ENCODE results near the gene ARHGAP26.

Gene ARHGAP26

GRCh38 chr5:142769793-142770649 lies at the start of gene ARHGAP26:
TSS of gene ARHGAP26 (plus strand) at chr5:142770377. CDS start at chr5:142770762, 385 bp downstream.
- peak; percentile 89 for FAIRE-seq
- DNase-seq (ENCODE audit: insufficient read length, low spot score), result peak; percentile 94

GRCh38 chr5:142720641-142721271 lies 49.4 kb upstream of the ARHGAP26 start:
- peak; percentile 74 for FAIRE-seq
- no peak for DNase-seq (ENCODE audit: insufficient read length, low spot score)

GRCh38 chr5:142722146-142722545 lies 48.0 kb upstream of the ARHGAP26 start:
- FAIRE-seq (no peak), DNase-seq (ENCODE audit: insufficient read length, low spot score) (no peak)

- FAIRE-seq, result no peak
Measured at GRCh38 chr5:142722896-142723295, 47.3 kb upstream of the ARHGAP26 start.

GRCh38 chr5:142724821-142725220 lies 45.4 kb upstream of the ARHGAP26 start:
- DNase-seq (ENCODE audit: insufficient read length, low spot score) (no peak), FAIRE-seq (no peak)

More at GRCh38 chr5:142722896-142723295, 47.3 kb upstream of the ARHGAP26 start:
- no peak for DNase-seq (ENCODE audit: insufficient read length, low spot score)

GRCh38 chr5:142725231-142726187 lies 44.7 kb upstream of the ARHGAP26 start:
- no peak for FAIRE-seq
- DNase-seq (ENCODE audit: insufficient read length, low spot score), result no peak

GRCh38 chr5:142726188-142726731 lies 43.9 kb upstream of the ARHGAP26 start:
- FAIRE-seq (no peak), DNase-seq (ENCODE audit: insufficient read length, low spot score) (no peak)

GRCh38 chr5:142727735-142728047 lies 42.5 kb upstream of the ARHGAP26 start:
- FAIRE-seq (no peak), DNase-seq (ENCODE audit: insufficient read length, low spot score) (no peak)

GRCh38 chr5:142735323-142736246 lies 34.6 kb upstream of the ARHGAP26 start:
- FAIRE-seq (no peak), DNase-seq (ENCODE audit: insufficient read length, low spot score) (no peak)

GRCh38 chr5:142736247-142736632 lies 33.9 kb upstream of the ARHGAP26 start:
- FAIRE-seq (no peak), DNase-seq (ENCODE audit: insufficient read length, low spot score) (no peak)

- FAIRE-seq (no peak), DNase-seq (ENCODE audit: insufficient read length, low spot score) (no peak)
Measured at GRCh38 chr5:142737179-142737578, 33.0 kb upstream of the ARHGAP26 start.

GRCh38 chr5:142740474-142741242 lies 29.5 kb upstream of the ARHGAP26 start:
- FAIRE-seq (no peak), DNase-seq (ENCODE audit: insufficient read length, low spot score) (no peak)

- no peak for FAIRE-seq
- no peak for DNase-seq (ENCODE audit: insufficient read length, low spot score)
Measured at GRCh38 chr5:142743592-142744441, 26.4 kb upstream of the ARHGAP26 start.

- DNase-seq (ENCODE audit: insufficient read length, low spot score) (no peak), FAIRE-seq (no peak)
Measured at GRCh38 chr5:142745268-142745667, 24.9 kb upstream of the ARHGAP26 start.

- no peak for DNase-seq (ENCODE audit: insufficient read length, low spot score)
- no peak for FAIRE-seq
Measured at GRCh38 chr5:142746532-142747433, 23.4 kb upstream of the ARHGAP26 start.

- no peak for FAIRE-seq
- DNase-seq (ENCODE audit: insufficient read length, low spot score), result no peak
Measured at GRCh38 chr5:142748132-142748531, 22.0 kb upstream of the ARHGAP26 start.

All from HTR-8/SVneo (cell line).